Stimulated activated CD8-positive, alpha-beta memory T cell treated with anti-CD3 and anti-CD28 coated beads, Interleukin-4, amount 100 ng/mL, for 1 hour (primary cell): ENCODE measurements around the gene PPP2R5C.
"Not testable (repeated sequence)": the region's sequence is repeated elsewhere in the genome, so short reads cannot be mapped to it uniquely, and the experiment has no call there.

Experiments
- DNase-seq, 2 donors: peaks; one replicate each; pipeline ENCODE4 v3.0.0-alpha.2; 2020; ENCODE audit warnings: low read depth in 2 of 2, low spot score in 1 of 2

PPP2R5C gene

DNA sequence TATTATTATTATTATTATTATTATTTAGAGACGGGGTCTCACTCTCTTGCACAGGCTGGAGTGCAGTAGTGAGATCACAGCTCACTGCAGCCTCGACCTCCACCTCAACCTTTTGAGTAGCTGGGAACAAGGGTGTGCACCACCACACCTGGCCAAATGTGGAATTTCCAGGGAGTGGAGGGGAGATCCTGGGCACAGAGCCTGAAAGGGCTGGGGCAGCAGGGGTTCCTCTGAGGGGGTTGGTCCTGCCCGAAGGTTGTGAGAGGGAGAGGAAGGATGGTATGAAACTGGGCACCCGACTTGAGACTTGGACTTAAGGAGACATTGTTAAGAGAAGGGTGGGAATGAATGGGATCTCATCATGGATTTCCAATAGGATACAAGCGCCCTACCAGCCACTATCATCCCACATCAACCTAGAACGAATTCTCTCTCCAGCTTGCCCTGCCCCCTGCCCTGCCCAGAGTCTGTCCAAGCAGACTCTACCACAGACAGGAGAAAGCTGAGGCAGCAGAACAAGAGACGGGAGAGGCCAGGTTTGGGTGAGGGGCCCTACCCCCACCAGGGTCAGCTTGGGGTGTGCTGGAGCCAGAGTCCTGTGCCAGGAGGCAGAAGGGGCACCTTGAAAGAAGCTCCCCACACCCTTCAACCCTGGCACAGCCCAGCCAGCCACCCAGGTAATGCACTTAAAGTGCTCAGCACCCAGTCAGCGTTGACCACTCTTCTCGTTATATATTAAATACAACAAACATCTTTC is 200.4 kb downstream of the PPP2R5C start:
- DNase-seq = no peak

DNA sequence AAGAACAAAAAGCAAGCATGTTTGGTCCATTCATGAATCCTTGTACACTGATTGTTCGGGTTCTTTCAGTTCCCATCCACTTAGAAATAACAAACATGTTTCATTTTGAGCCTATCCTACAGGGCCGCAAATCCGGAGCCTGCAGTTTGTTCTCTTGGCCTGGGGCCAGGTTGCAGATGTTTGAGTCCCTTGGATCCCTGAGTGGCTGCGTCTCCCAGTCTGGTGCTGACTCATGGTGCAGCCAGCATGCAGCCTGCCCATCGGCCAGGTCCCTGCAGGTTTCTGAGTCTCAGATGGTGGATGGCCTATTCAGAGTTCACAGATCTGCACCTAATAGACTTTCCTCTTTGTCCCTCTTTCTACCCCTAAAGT is 201.0 kb downstream of the PPP2R5C start:
- no peak for DNase-seq

DNA sequence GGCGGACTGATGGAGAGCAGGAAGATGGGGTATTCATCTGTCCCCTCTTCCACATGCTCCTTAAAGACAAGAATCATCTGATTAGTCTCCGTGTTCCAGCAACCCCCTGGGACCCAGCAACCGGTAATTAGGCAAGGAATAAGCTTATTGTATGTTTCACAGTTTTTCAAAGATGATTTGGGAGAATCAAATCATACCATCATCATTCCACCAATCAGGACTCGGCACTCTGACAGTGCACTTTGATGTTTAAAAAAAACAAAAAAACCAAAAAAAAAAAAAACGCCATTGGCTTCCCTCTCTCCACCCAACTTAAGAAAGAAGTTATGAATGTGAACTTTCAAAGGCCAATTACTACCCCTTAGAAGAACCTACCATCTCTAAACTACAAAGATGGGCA is 201.5 kb downstream of the PPP2R5C start:
- no peak for DNase-seq

DNA sequence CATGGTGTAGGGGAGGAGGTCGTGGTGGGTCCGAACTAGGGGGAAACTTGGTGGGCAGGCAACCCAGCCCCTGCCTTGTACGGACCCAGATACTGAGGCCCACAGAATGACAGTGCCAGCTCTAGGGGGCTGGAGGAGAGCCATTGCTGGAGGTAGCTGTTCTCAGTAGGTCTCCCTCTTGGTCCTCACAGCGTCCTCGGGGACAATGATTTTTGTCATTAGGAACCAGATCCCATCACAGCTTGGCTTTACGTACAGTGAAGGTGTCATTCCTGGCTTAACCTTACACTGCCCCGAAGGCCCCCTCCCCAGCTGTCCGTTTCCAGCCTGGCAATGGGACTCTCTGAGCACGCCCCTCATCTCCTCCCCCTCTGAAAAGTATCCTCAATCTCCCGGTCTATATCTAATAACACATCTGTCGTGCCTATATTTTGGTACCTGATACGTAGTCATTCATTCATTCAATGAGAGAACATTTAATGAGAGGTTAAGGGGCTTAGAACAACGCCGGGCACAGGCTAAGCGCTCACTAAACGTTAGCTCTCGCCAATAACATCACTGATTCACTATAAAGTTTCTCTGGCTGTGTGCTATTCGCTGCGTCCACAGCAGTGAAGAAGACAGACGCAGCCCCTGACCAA is 202.3 kb downstream of the PPP2R5C start:
- DNase-seq = no peak

GRCh38 chr14:101964297-101965180 is 203.0 kb downstream of the PPP2R5C start, which contains the start of gene DYNC1H1:
Gene DYNC1H1 (plus strand): TSS chr14:101964573. CDS start chr14:101964692, 119 bp downstream.
- DNase-seq = peak; percentile 71 to 75

DNA sequence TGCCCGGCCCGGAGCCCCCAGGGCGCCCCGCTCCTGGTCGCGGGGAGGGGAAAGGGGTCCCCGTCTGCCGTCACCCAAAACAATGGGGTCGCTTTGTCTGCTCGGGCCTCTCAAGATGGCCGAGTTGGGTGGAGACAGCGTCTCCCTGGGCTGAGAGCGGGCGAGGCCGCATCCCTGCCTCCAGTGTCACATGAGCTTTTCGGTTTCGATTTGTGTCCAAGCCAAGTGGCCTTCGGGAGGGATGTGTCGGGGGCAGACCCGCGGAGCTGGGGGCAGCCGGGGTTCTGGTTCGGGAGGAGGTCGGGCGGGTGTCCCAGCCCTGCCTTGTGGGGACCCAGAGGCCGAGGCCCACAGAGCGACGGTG is 203.7 kb downstream of the PPP2R5C start:
- DNase-seq = peak; percentile 16 to 35

DNA sequence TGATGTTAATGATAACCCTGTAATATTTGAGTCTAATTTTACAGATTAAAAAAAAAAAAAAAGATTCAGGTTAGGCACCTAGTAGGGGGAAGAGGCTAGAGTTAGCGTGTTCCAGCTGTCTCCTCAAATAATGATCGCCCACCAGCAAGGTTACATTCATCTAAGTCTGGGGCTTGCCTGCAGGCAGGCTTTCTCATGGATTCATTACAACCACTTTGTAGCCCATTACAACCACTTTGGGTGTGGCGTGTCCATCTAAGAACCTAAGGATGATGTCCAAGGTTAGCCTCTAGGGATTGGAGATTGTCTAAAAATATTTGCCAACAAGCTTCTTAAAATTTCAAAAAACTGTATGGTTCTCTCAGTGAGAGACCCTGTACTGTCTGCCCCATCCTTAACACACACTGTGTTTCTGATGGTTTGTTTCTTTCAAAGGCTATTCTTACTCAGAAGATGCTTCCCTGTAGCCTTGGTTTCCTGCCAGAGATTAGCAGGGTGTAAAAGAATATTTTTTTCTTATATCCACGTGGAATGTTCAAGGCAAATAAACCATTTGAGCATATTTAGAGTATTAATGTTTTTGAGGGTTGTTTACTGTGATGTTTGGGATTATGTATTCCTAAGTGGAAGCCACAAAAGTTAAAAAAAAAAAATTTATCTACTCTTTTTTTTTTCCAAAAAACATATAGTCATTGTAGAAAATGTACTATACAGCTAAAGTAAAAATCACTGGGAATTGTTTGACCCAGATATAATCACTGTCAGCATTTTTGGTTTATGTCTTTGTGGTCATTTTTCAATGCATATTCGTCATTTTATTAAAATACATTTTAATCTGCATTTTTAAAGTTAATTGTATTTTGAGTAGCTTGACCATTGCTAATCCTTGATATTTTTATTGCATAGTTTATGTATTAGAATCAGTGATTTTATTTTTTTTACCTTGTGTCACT is 204.5 kb downstream of the PPP2R5C start:
- no peak for DNase-seq

DNA sequence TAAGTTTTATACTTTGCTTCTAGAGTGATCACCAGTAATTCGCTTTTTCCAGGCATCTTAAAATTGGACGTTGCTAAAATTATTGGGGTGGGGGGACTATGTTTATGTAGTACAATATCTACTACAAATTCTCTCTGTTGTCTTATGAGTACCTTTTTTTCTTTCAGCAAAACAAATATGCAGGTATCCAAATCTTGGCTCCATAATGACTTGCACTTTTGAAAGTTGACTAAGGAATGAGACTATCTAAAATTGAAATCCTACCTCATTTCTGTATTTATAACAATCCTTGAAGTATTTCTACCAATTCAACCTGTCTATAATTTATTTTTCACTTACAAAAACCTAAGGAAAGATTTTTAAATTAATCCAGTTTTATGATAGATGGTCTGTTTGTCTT is 205.2 kb downstream of the PPP2R5C start:
- DNase-seq = no peak

GRCh38 chr14:101968186-101968585 is 206.7 kb downstream of the PPP2R5C start:
- DNase-seq = no peak

GRCh38 chr14:101969481-101969880 is 208.0 kb downstream of the PPP2R5C start:
- DNase-seq = no peak

- DNase-seq = no peak
Measured at GRCh38 chr14:101970830-101971400, 209.4 kb downstream of the PPP2R5C start.

DNA sequence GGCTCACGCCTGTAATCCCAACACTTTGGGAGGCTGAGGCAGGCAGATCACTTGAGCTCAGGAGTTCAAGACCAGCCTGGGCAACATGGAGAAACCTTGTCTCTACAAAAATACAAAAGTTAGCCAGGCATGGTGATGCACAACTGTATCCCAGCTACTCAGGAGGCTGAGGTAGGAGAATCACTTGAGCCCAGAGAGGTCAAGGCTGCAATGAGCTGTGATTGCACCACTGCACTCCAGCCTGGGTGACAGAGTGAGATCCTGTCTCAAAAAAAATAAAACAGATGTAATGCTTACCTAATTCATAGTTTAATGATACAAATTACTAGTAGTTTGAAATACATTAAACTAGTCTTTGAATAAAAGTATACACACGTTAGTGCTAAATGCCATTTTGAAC is 209.9 kb downstream of the PPP2R5C start:
- not testable (repeated sequence) for DNase-seq

DNA sequence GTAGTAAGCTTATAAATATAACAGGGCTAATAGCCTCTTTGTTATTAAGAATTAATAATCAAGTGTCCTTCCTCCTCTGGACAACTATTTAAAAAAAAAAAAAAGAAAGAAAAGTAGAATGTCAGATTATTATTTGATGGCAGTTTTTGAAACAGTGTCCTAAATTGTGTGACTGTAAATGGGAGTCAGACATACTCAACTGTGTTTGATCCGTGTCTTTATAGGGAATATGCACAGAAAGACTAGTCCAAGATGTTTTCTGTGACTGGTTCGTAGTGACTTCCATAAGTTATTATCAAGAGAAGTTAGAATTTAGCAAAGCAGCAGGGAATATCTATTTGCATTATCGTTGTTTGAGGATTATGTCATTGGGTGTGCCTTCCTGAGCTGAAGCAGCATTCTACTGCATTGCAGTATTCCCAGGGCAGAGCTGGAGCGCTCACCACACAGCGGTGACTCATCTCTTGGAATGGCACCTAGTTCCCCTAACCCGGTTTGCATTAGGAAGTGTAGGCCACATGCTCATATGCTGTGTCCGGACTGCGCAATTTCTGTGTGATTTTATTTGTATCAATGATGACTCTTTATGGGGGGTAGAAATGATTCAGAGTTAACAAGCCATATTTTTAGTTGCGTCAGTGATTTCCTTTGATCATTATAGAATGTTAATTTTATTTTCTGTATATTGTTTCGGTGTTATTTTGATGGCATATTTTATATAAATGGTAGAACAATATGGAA is 210.8 kb downstream of the PPP2R5C start:
- no peak for DNase-seq

- DNase-seq = no peak
Measured at GRCh38 chr14:101973356-101973755, 211.8 kb downstream of the PPP2R5C start.

DNA sequence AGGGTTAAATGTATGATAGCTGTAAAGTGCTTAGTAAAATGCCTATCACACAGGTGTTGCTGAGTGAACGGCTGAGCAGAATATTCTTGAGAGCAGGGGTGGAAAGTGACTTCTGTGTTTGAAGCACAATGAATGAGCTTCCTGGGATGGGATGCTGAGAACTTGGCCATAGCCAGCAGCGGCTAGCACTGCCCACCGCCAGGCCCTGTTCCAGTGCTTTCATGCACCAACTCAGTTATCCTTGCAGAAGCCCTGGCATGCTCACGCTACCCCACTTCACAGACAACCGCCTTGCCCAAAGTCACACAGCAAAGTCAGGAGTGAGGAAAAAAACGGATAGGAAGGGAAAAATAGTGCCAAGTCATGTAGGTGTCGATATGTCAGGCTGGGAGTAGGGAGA is 213.7 kb downstream of the PPP2R5C start:
- no peak for DNase-seq
